Femur (tissue), 1 donor: ENCODE results near the gene MSH5.
"Not testable (repeated sequence)": the region's sequence is repeated elsewhere in the genome, so short reads cannot be mapped to it uniquely, and the experiment has no call there.

Experiments
- DNase-seq: peaks from one replicate; pipeline ENCODE4 v3.0.0-alpha.2; 2017

Gene MSH5

DNA sequence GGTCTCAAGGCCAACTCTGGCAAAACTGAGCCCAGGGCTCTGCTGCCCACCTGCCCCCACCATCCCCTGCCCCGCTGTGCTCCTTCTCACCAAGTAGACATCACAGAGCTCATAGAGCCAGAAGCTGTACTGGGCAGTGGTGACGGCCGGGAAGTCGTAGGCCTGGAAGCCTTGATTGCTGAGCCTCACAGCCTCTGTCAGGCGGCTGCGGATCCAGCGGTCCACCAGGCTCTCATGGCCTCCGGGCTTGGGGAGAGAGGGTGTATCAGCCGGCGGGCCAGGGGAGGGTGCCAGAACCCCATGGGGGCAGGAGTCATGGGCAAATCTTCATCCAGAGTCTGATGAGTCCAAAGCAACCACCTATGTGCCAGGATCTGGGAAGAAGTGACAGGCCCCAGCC, 40.1 kb downstream of the MSH5 start:
- DNase-seq = no peak

DNA sequence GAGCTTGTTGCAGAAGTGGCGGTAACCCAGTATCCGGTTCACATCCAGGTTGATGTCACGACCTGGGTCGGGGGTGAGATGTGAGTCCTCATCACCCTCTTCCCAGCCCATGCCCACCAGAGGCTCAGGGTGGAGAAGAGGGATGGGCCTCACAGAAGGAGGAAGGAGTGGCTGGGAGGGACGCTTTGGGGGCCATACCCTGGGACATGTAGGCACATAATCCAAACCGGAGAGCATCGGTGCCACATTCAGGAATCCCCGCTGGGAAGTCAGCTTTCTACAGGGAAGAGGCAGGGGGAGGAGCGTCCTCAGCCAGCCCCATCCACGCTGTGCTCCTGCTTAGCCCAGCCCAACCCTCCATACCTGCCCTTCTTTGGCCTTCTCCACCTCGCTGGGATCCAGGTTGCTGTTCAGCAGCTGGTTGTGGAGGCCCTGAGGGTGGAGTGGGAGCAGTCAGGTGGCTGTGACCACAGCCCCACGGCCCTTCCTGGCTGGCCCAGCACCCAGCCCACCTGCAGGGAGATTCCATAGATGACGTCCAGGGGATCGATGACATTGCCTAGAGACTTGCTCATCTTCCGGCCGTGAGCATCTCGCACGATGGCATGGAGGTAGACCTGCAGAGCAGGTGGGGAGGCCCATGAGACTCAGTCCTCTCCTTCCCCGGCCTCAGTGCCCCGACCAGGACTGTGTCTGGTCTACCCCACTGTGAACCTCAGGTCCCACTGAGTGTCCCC, 40.9 kb downstream of the MSH5 start:
- DNase-seq = no peak

GRCh38 chr6:31781244-31782125, 41.7 kb downstream of the MSH5 start:
- DNase-seq = no peak

DNA sequence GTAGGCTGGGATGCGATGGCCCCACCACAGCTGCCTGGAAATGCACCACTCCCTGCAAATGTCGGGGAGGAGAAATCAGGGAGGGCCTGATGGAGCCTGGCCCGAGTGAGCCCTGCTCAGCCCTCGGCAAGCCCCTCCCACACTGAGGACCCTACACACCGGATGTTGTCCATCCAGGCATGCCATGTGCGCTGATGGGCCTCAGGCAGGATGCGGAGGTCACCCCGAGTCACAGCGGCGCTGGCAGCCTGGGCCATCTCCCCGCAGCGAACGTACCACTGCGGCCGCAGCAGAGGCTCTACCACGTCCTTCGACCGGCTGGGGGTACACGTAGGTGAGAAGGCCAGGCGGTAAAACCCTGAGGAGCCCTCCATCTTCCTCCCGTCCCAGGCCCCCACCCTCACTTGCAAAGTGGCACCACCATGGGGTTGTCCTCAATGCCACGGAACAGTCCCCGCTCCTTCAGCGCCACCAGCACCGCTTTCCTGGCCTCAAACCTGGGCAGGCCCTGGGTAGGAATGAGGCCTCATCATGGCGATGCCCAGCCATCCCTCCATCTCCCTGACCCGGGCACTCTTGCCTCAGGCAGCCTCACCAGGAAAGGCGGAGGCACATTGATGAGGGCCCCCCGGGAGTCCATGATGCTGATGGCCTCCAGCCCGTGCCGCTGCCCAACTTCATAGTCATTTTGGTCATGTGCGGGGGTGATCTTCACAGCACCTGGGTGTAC, 42.5 kb downstream of the MSH5 start:
- no peak for DNase-seq

DNA sequence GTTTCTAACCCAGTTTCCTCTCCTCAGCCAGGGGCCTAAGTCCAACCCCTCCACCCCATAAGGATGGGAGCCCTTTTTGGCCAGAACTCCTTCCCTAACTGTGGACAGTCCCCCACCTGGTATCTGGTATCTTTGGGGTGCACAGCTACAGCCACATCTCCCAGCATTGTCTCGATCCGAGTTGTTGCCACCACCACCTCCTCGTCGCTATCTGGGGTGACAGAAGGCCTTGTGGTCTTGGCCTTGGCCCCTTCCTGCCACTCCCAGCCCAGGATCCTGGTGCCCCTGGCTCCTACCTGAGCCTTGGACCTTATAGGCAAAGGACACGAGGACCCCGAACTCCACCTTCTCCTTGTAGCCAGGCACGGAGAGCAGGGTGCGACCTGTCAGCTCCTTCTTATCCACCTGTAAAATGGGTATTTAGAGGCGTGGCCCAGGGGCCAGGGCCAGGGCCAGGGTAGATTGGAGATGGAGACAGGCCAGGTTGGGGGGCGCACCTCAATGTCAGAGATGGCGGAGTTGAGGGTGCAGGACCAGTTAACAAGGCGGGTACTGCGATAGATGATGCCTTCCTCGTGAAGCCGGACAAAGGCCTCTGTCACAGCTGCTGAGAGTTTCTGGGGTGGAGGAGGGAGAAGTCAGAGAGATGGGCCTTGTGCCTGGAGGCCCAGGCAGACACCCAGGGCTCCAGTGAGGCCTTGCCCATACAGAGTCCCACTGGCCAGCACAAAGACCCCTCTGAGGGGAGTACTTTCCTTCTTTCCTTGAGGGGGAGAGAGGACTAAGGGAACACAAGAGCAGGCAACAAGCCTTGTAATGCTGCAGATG, 44.5 kb downstream of the MSH5 start:
- DNase-seq = no peak

- no peak for DNase-seq
These were observed 45.7 kb downstream of the MSH5 start for GRCh38 chr6:31785475-31785874.

DNA sequence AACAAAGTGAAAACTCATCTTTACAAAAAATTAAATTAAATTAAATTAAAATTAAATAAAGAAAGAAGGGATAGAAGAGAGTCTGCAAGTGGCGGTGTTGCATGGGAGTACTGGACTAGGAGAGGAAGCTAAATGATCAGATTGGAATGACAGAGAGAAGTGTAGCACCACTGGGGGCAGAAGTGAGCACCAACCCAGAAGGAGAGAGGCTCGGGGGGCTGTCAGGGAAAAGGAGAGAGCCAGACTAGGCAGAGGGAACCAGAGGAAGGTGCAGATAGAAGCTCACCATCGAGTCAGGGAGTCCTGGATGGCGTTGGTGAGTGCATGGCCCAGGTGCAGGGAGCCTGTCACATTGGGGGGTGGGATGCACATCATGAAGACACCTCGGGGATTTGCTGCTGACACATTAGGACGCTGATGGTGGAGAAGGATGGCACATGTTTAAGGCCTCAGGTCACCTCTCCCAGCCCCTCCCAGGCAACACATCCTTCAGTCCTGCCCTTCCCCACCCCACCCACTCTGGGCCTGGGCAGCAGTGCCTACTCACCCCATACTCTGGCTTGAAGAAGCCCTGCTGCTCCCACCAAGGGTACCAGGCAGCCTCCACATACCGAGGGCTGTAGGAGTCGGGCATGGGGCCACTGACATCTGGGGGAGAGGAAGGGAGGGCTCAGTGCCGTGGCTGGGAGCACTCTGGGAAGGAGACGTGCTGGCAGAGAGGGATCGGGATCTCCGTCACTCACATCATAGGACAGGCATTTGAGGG, 51.7 kb downstream of the MSH5 start:
- DNase-seq = peak; percentile 66

GRCh38 chr6:31792090-31792374, 52.2 kb downstream of the MSH5 start:
- DNase-seq = no peak

GRCh38 chr6:31792761-31793171, 53.0 kb downstream of the MSH5 start:
- DNase-seq = no peak

DNA sequence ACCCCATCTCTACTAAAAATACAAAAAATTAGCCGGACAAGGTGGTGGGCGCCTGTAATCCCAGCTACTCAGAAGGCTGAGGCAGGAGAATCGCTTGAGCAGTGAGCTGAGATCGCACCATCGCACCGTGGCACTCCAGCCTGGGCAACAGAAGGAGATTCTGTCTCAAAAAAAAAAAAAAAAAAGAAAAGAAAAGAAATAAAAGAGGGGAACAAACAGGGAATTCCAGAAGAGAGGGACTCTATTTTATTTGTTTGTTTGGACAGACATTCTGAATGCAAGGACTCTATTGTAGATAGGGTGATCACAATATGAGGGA, 54.1 kb downstream of the MSH5 start:
- DNase-seq = not testable (repeated sequence)

- DNase-seq = no peak
These were observed 54.6 kb downstream of the MSH5 start for GRCh38 chr6:31794294-31794865.

DNA sequence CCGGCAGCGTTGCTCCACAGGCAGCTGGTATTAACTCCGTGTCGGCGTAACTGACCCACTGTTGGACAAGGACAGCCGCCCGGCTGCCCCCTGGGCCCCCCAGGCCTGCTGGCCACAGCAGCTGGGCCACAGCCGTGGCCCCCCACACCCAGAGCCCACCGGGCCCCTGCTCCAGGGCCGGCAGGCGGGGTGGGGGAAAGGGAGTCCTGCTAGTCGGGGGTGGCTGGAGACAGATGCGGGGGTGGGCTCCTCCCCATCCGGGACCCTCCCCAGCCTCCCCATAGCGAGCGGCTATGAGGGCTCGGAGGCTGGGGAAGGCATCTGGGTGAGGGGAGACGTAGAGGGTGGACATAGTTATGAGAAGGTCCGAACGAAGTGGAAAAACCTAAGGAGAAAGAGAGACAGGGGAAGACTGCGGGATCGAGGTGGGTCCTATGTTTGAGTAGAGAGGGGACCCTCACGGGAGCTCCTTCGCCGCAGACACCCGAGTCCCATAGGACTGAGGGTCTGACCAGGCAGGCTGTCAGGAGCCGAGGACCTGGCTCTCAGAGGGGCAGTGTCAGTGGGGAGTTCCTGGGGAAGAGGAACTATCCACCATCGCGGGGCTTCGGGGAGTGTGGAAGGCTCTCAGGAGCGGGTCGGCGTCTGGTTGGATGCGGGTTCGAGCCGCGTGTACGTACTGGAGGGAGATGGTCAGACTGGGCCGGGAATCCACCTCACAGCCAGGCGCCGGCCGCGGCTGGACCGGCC, 55.2 kb downstream of the MSH5 start:
- DNase-seq = peak; percentile 40

DNA sequence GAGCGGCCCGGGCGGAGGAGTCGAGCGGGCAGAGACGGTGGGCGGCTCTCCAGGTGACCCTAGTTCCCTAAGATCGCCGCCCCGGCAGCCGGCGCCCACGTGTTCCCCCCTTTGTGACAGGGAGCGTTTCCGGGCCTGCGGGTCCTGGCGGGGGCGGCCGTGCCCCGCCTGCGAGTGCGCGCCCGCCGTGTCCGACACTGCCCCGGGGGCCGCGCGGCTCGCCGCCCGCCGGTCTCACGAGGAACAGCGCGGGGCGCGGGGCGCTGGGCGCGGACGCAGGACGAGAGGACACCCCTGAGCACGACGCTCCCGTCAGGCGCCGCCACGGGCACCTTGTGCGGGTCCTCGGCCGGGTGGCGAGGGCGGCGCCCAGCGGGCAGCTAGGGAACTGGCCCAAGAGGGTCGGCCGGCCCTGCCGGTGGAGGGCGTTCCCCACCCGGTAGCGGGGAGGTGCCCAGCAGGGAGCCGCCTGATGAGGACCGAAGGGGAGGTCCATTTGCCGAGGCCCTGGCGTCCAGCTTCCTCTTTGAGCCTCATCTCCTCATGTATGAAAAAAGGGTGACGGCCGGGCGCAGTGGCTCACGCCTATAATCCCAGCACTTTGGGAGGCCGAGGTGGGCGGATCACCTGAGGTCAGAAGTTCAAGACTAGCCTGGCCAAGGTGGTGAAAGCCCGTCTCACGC, 56.0 kb downstream of the MSH5 start, which contains the start of gene VARS1:
TSS of gene VARS1 (minus strand) at position 137 of the 683 bp plus-strand sequence. CDS start 535 bp downstream, outside the sequence.
- DNase-seq = peak; percentile 93

GRCh38 chr6:31796993-31797385, 57.2 kb downstream of the MSH5 start:
- DNase-seq = no peak

- no peak for DNase-seq
These were observed 57.8 kb downstream of the MSH5 start for GRCh38 chr6:31797588-31797987.

DNA sequence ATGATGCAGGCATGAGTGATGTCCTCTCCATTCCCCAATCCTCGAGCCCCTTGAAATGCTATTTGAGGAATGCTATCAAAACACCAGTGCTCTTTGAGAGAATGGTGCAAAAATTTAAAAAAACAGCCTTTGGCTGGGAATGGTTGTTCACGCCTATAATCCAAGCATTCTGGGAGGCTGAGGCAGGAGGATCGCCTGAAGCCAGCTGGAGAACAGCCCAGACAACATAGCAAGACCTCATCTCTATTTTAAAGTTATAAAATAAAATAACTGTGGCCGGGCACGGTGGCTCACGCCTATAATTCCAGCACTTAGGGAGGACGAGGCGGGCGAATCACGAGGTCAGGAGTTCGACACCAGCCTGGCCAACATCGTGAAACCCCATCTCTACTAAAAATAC, 60.0 kb downstream of the MSH5 start:
- no peak for DNase-seq

DNA sequence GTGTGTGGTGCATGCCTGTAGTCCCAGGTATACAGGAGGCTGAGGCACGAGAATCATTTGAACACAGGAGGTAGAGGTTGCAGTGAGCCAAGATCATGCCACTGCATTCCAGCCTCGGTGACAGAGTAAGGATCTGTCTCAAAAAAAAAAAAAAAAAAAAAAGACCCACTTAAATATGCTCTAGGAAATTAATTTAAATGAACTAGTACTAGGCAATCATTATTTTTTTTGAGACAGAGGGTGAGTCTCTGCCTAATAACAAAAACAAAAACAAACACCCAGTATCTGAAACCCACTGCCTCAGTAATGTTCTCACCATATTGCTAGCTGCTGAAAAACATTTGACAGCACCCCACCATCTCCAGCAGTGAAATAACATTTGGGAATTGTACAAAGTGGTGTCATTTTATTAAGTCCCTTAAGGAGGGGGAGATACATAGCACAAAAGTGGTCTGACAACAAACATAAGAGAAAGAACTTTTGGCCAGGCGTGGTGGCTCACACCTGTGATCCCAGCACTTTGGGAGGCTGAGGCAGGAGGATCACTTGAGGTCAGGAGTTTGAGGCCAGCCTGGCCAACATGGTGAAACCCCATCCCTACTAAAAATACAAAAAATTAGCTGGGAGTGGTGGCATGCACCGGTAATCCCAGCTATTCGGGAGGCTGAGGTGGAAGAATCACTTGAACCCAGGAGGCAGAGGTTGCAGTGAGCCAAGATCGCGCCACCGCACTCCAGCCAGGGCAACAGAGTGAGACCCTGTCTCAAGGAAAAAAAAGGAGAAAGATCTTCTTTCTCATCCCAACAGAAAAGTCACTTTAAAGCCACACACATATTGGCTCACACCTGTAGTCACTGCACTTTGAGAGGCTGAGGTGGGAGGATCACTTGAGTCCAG, 61.5 kb downstream of the MSH5 start:
- not testable (repeated sequence) for DNase-seq

DNA sequence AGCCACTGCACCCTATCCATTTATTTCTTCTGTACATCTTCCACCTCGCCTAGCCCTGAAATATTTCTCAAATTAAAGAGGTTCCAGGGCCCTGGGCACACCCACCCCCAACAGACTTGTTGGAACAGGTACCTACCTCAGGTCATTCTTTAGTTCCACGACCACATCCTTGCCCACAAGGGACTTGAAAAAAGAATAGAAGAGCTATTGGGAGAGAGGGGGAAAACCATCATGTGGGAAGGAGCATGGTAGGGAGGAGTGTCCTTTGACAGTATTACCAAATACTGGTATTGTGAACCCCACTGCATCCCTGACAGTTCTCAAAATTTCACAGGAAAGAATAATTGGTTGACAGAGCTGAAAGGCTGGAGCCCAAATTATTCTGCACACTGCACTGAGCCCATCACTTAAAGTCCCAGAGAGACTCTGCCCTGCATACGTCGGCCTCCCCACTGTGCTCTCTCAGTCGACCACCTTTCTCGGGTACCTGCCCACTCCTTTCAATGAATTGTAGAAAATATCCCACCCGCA, 66.2 kb downstream of the MSH5 start:
- no peak for DNase-seq
